Panc1 (cell line): ENCODE results near the gene STEAP2. TPM values are rescaled to one million over a fixed set of nuclear protein-coding genes. Genes with fewer than 3 reads are reported as not detected.

Experiments used
- ATAC-seq: fragments of 200-7000 bp; cut with Tn5 transposase; 2 replicates; pipeline ENCODE4 v1.9.1; 2020; ENCODE audit warnings: mild to moderate bottlenecking, moderate library complexity
- BruUV-seq: library from RNA; stranded (reverse); fragments of 400-500 nt; replicated peaks from 2 replicates; lab custom pipeline; 2021; lab: Mats Ljungman, UMichigan
- CTCF ChIA-PET: fragments of 300-600 bp; sonication (Branson Sonifier 250); formaldehyde crosslinking; loops from one replicate; lab custom pipeline; 2022; ENCODE audit warnings: antibody characterized with exemption; lab: Charles Lee
- POLR2A ChIA-PET: fragments of 300-600 bp; sonication (Branson Sonifier 250); formaldehyde crosslinking; loops from one replicate; lab custom pipeline; 2022; ENCODE audit warnings: antibody characterized with exemption; lab: Charles Lee
- DNase-seq: peaks from one replicate; pipeline ENCODE4 v3.0.0-alpha.2; 2010; ENCODE audit warnings: low read depth, low spot score
- H3K27ac ChIP-seq: 2 replicates; pipeline ENCODE4 v1.5.1; 2011; ENCODE audit warnings: mild to moderate bottlenecking, low read length, inconsistent platforms
- H3K27me3 ChIP-seq: fragments of 200-500 bp; sonication (Bioruptor generic); 2 replicates; pipeline ENCODE4 v1.6.0; 2014; ENCODE audit warnings: low read length, inconsistent platforms; ENCODE audit not compliant: control insufficient read depth, insufficient read depth
- H3K36me3 ChIP-seq: fragments of 200-500 bp; sonication (Bioruptor generic); 2 replicates; pipeline ENCODE4 v1.5.1; 2014; ENCODE audit warnings: inconsistent platforms, mild to moderate bottlenecking, low read length, moderate library complexity; ENCODE audit not compliant: control insufficient read depth, insufficient read depth
- H3K4me1 ChIP-seq: 2 replicates; pipeline ENCODE4 v1.5.1; 2011; ENCODE audit warnings: inconsistent platforms, mild to moderate bottlenecking, low read length, moderate library complexity; ENCODE audit not compliant: control insufficient read depth, insufficient read depth
- H3K4me3 ChIP-seq, 2 experiments: 2 replicates each; pipeline ENCODE4 v1.5.1; 2011 to 2012; ENCODE audit warnings: low read depth in 2 of 2, low read length in 2 of 2, mild to moderate bottlenecking in 2 of 2, inconsistent platforms in 1 of 2, moderate library complexity in 1 of 2
- H3K9me3 ChIP-seq: fragments of 200-500 bp; sonication (Bioruptor generic); 2 replicates; pipeline ENCODE4 v1.5.1; 2014; ENCODE audit warnings: low read depth, mild to moderate bottlenecking, inconsistent platforms, low read length, moderate library complexity; ENCODE audit not compliant: control insufficient read depth, insufficient read depth
- CTCF ChIP-seq: fragments of 450-650 bp; IDR thresholded peaks from 2 replicates; pipeline ENCODE4 v1.5.1; 2017; ENCODE audit warnings: mild to moderate bottlenecking
- POLR2AphosphoS5 ChIP-seq: IDR thresholded peaks from 2 replicates; pipeline ENCODE4 v1.6.1; 2012; ENCODE audit warnings: mild to moderate bottlenecking, low read depth, low read length, moderate library complexity
- REST ChIP-seq, 2 experiments: IDR thresholded peaks; 2 replicates each; pipeline ENCODE4 v1.6.1; 2011 to 2012; ENCODE audit warnings: low read depth in 2 of 2, control low read depth in 1 of 2, low read length in 1 of 2, mild to moderate bottlenecking in 1 of 2, moderate library complexity in 1 of 2; ENCODE audit not compliant: insufficient read depth in 1 of 2
- SIN3A ChIP-seq: IDR thresholded peaks from 2 replicates; pipeline ENCODE4 v1.6.1; 2012; ENCODE audit warnings: low read depth, mild to moderate bottlenecking, low read length, moderate library complexity, borderline replicate concordance; ENCODE audit not compliant: insufficient read depth
- TCF7L2 ChIP-seq: IDR thresholded peaks from 2 replicates; pipeline ENCODE4 v1.6.1; 2011; ENCODE audit warnings: mild to moderate bottlenecking, low read depth, low read length, inconsistent platforms
- in situ Hi-C: cut with HindIII; loops from 2 replicates; pipeline ENCODE4 v1.10.0; 2016; ENCODE audit warnings: low sequenced_read_pairs, low pct_unique_long_range_greater_than_20kb
- intact Hi-C: fragments of 100-400 bp; cut with micrococcal nuclease; formaldehyde crosslinking; loops from one replicate; pipeline ENCODE4 v1.10.0; 2022; ENCODE audit not compliant: unreplicated experiment
- total RNA-seq: library from RNA; stranded (reverse); gene quantifications from one replicate; pipeline ENCODE4 v1.2.1, GENCODE V29; 2021; ENCODE audit not compliant: unreplicated experiment

The STEAP2 gene
- total RNA-seq, 1 experiment from 2014 or later: 4.1 TPM

- Histone ChIP-seq H3K27ac (no peak overlapping the region), H3K27me3 (no peaks in the 10 kb centered on the region), H3K36me3 (no peaks in the 10 kb centered on the region), H3K9me3 (no peaks in the 10 kb centered on the region), H3K4me3 (no peak overlapping the region), H3K4me1 (no peaks in the 10 kb centered on the region)
- in situ Hi-C loops (no loop called here), intact Hi-C loops (no loop called here)
- DNase-seq: no peak
- ChIA-PET CTCF (no interaction called here), POLR2A (no interaction called here)
- no peak for ATAC-seq
- TF ChIP-seq SIN3A: no peak
- TF ChIP-seq REST (IDR thresholded peaks at IDR 0.05; ENCODE audit: insufficient read depth in 1 of 2, low read depth in 2 of 2, low read length in 1 of 2): no peak
- TF ChIP-seq POLR2AphosphoS5: no peak
- TF ChIP-seq CTCF: no peak
- TF ChIP-seq TCF7L2: no peak
- no TSS peak for BruUV-seq
Observed at GRCh38 chr7:90232430-90232829, 20.9 kb downstream of the STEAP2 start.

GRCh38 chr7:90233569-90233968 lies 22.0 kb downstream of the STEAP2 start:
- DNase-seq: no peak
- Histone ChIP-seq H3K9me3 (no peaks in the 10 kb centered on the region), H3K27me3 (no peaks in the 10 kb centered on the region), H3K4me3 (no peak overlapping the region), H3K4me1 (no peaks in the 10 kb centered on the region), H3K27ac (no peak overlapping the region), H3K36me3 (no peaks in the 10 kb centered on the region)
- ChIA-PET CTCF (no interaction called here), POLR2A (no interaction called here)
- no TSS peak for BruUV-seq
- intact Hi-C loops (no loop called here), in situ Hi-C loops (no loop called here)
- no peak for ATAC-seq
- no peak for TF ChIP-seq TCF7L2
- no peak for TF ChIP-seq SIN3A
- TF ChIP-seq POLR2AphosphoS5: no peak
- TF ChIP-seq REST (IDR thresholded peaks at IDR 0.05; ENCODE audit: insufficient read depth in 1 of 2, low read depth in 2 of 2, low read length in 1 of 2): no peak
- TF ChIP-seq CTCF: no peak
